GM12878 (cell line): ENCODE measurements around the gene NLGN3.

Source experiments
- CTCF ChIP-seq, 3 experiments: IDR thresholded peaks in 2 of 3; conservative IDR thresholded peaks in 1 of 3; 2 replicates each; pipeline ENCODE4 v1.5.1; 2011; ENCODE audit warnings: low read depth in 3 of 3, low read length in 3 of 3, mild to moderate bottlenecking in 3 of 3, control low read depth in 2 of 3, moderate library complexity in 2 of 3, inconsistent platforms in 1 of 3, mixed read lengths in 1 of 3; ENCODE audit not compliant: control insufficient read depth in 2 of 3, insufficient read depth in 1 of 3; ENCODE audit errors: extremely low read depth in 1 of 3
- EP300 ChIP-seq, 2 experiments: fragments of 150-350 bp in 1 of 2; IDR thresholded peaks; 2 replicates each; pipeline ENCODE4 v1.6.1; 2011 to 2012; ENCODE audit warnings: low read depth in 2 of 2, low read length in 2 of 2, borderline replicate concordance in 1 of 2, improper control_type of control experiment in 1 of 2, inconsistent platforms in 1 of 2; ENCODE audit not compliant: control insufficient read depth in 1 of 2
- HDGF ChIP-seq: fragments of 450-650 bp; IDR thresholded peaks from 2 replicates; pipeline ENCODE4 v1.6.1; 2016; ENCODE audit warnings: antibody characterized with exemption
- POLR2A ChIP-seq: IDR thresholded peaks from 2 replicates; pipeline ENCODE4 v1.6.1; 2011; ENCODE audit warnings: low read depth, mild to moderate bottlenecking, low read length
- POLR2AphosphoS5 ChIP-seq: IDR thresholded peaks from 2 replicates; pipeline ENCODE4 v1.6.1; 2011; ENCODE audit warnings: mild to moderate bottlenecking, low read length, inconsistent platforms
- YY1 ChIP-seq: IDR thresholded peaks from 2 replicates; pipeline ENCODE4 v1.6.1; 2011; ENCODE audit warnings: low read depth, mild to moderate bottlenecking, low read length
- ZZZ3 ChIP-seq: IDR thresholded peaks from 2 replicates; pipeline ENCODE4 v1.6.1; 2011; ENCODE audit warnings: low read depth; ENCODE audit not compliant: control insufficient read depth, insufficient read length

DNA sequence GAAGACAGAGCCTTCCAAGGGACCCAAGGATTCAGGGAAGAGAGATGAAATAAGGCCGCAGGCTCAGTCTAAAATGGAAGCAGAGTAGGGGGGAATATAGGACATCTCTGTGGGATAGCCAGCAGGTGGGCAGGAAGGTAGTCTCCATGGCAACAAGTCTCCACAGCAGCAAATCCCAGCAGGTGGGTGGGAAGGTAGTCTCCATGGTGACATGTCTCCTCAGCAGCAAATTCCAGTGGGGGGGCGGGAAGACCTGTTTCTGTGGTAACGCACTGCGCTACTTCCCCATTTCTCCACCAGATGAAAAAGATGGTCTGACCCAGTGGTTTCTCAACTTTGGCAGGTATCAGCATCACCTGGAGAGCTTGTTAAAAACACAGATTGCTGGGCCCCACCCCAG lies 18.3 kb downstream of the NLGN3 start:
- TF ChIP-seq YY1 = no peak
- no peak for TF ChIP-seq EP300 (IDR thresholded peaks at IDR 0.05; ENCODE audit: borderline replicate concordance in 1 of 2, control insufficient read depth in 1 of 2, low read depth in 2 of 2, low read length in 2 of 2)
- no peak for TF ChIP-seq POLR2A
- TF ChIP-seq CTCF (IDR thresholded peaks at IDR 0.05 in 2 of 3, conservative IDR thresholded peaks at IDR 0.05 in 1 of 3; ENCODE audit: control insufficient read depth in 2 of 3, extremely low read depth in 1 of 3, insufficient read depth in 1 of 3, low read depth in 3 of 3, low read length in 3 of 3) = no peak
- no peak for TF ChIP-seq POLR2AphosphoS5
- TF ChIP-seq ZZZ3 = no peak
- TF ChIP-seq HDGF = no peak
